Activated CD4-positive, alpha-beta T cell treated with anti-CD3 and anti-CD28 coated beads, Interleukin-2, amount 10 ng/mL, durations not matched to agents 24 days and 14 days (primary cell): ENCODE results near the gene HOOK1. TPM values are rescaled to one million over a fixed set of nuclear protein-coding genes. Genes with fewer than 3 reads are reported as not detected.
A peak's percentile ranks its signal among the peaks of the same experiment; 100 is the strongest.
"Not testable (repeated sequence)": the region's sequence is repeated elsewhere in the genome, so short reads cannot be mapped to it uniquely, and the experiment has no call there.

ENCODE experiments used
- DNase-seq: peaks from one replicate; pipeline ENCODE4 v3.0.0; 2022
- H3K27ac Mint-ChIP-seq: one replicate; pipeline ENCODE4 v1.8.0; 2022; ENCODE audit warnings: mild to moderate bottlenecking, mixed read lengths
- H3K27me3 Mint-ChIP-seq: one replicate; pipeline ENCODE4 v1.8.0; 2022; ENCODE audit warnings: mixed read lengths
- H3K36me3 Mint-ChIP-seq: one replicate; pipeline ENCODE4 v1.8.0; 2022; ENCODE audit warnings: low read depth, mild to moderate bottlenecking, mixed read lengths
- H3K4me1 Mint-ChIP-seq: one replicate; pipeline ENCODE4 v1.8.0; 2021; ENCODE audit warnings: mixed read lengths
- H3K4me3 Mint-ChIP-seq: one replicate; pipeline ENCODE4 v1.8.0; 2022; ENCODE audit warnings: mild to moderate bottlenecking, moderate library complexity, mixed read lengths
- H3K9me3 Mint-ChIP-seq: one replicate; pipeline ENCODE4 v1.8.0; 2021; ENCODE audit warnings: mixed read lengths
- intact Hi-C: fragments of 100-400 bp; cut with micrococcal nuclease; formaldehyde crosslinking; loops from one replicate; pipeline ENCODE4 v1.15.1; 2023
- total RNA-seq: library from RNA; stranded (reverse); gene quantifications from 2 replicates; pipeline ENCODE4 v1.2.3, GENCODE V29; 2022

Gene HOOK1
- total RNA-seq, 1 donor from 2014 or later = 2.1 TPM

DNA sequence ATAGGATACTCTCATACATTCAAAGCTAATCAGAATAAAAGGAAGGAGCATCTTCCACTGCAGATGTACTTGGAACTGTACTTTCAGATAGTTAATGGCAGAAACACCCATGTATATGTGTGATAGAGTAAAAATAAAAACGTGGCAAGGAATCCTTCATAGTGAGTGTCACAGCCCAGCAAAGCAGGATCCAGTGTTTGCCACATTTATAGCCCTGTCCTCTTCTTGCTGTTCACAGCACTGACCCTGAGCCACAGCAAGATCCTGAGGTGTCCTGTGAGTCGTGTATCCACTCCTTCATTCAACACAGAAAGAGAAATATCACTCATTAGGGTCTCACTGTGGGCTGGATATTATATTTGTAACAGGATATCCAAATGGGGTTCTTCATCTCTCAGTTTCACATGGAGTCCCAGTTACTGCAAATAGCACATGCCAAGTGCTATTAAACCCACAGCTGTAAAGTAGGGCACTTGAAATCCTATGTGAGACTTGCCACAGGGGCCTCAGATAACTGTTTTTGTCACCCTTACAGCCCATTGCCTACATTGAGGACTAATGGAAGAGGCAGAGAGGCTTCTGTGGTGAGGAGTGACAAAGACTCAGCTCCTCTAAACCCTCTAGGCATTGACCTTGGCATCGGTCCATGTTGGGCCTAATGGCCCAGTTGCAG lies 70.5 kb downstream of the HOOK1 start:
- no peak overlapping the region for H3K4me3 Mint-ChIP-seq
- peak; percentile 17 for DNase-seq
- H3K9me3 Mint-ChIP-seq = peaks cover 6% of the 10 kb centered on the region
- H3K27me3 Mint-ChIP-seq = peaks cover 2% of the 10 kb centered on the region
- no peak overlapping the region for H3K27ac Mint-ChIP-seq
- H3K4me1 Mint-ChIP-seq = no peaks in the 10 kb centered on the region
- H3K36me3 Mint-ChIP-seq = no peaks in the 10 kb centered on the region
- intact Hi-C loops = no loop called here

DNA sequence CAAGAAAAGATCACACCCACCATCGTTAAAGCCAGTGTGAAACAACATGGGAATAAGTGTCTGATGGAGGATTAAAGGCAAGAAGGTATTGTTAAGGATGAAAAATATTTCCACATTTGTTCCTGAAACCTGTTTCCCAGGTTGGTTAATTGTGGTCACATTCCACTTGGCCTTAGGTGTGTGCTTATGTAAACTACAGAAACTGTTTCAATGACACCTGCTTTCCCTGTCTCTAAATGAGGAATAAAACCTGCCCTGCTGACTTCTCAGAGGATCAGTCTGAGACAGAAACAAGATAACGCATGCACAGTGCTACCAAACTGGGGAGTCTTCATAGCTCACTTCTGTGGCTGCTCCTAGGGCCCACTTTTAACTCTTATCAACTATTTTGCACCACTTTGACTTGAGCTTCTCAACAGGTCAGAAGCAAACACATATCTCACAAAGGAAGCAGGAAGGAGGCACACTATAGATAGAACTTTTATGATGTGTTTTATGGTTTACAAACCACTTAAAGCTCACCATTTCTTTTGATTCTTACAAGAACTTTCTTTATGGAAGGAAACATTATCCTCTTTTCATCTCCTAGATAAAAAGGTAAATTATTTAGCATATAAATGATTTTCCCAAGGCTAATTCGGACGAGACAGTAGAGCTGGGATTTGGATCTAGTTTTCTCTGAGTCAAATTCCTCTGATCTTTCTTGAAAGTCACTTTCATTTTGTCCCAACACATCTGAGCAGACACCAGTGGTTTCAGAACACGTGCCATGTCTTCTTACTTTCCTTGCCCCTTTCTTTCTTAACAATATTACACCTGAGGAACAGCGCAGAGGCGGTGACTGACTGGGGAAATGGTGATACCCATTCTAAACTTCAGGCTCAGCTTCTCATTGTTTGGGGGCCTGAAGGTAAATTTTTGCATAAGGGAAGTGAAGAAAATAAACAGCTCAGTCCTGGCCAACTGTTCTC lies 78.4 kb downstream of the HOOK1 start:
- Mint-ChIP-seq H3K4me1 (peaks cover 7% of the 10 kb centered on the region), H3K27ac (no peak overlapping the region), H3K9me3 (peaks cover 6% of the 10 kb centered on the region), H3K36me3 (no peaks in the 10 kb centered on the region), H3K4me3 (peak overlapping the region; percentile 7), H3K27me3 (no peaks in the 10 kb centered on the region)
- no peak for DNase-seq
- intact Hi-C loops = no loop called here

DNA sequence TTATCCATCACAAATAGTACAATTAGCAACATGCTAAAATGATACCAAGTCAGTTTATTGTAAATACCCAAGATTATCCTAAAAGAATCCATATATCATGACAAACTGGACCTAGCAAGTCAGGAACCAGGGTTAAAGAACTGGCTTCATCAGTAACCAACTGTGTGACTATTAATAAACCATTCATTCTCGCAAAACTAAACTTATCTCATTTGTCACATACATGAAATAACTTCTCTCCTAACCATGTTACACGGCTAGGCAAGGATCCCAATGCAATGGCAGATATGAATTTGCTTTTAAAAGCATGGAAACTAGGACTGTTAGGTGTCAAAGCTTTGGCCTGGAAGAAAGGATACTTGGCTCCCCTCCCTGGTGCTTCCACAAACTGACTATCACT lies 82.4 kb downstream of the HOOK1 start:
- Mint-ChIP-seq H3K4me3 (no peak overlapping the region), H3K9me3 (no peaks in the 10 kb centered on the region), H3K27me3 (no peaks in the 10 kb centered on the region), H3K4me1 (peaks cover 7% of the 10 kb centered on the region), H3K27ac (no peak overlapping the region), H3K36me3 (no peaks in the 10 kb centered on the region)
- intact Hi-C loops = no loop called here
- DNase-seq = no peak

DNA sequence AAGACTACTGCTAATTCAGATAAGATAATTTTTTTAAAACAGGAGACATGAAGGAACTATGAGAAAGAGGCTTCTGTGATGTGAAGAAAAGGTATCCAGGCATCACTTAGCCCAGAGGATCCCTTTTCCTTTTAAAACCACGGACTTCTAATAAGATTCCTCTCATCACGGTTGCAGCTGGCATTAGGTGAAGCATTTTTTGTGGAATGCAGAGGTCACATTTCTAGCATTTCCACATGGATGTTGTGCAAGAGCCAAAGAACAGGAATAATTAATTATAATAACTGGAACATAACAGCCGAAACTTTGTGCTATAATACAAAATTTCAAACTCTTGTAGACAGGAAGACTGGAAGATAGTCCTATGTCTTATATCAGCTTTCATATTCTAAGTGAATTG lies 84.2 kb downstream of the HOOK1 start:
- H3K27ac Mint-ChIP-seq = no peak overlapping the region
- intact Hi-C loops = no loop called here
- no peak overlapping the region for H3K4me3 Mint-ChIP-seq
- no peaks in the 10 kb centered on the region for H3K9me3 Mint-ChIP-seq
- H3K36me3 Mint-ChIP-seq = no peaks in the 10 kb centered on the region
- DNase-seq = no peak
- no peaks in the 10 kb centered on the region for H3K27me3 Mint-ChIP-seq
- H3K4me1 Mint-ChIP-seq = peaks cover 3% of the 10 kb centered on the region

DNA sequence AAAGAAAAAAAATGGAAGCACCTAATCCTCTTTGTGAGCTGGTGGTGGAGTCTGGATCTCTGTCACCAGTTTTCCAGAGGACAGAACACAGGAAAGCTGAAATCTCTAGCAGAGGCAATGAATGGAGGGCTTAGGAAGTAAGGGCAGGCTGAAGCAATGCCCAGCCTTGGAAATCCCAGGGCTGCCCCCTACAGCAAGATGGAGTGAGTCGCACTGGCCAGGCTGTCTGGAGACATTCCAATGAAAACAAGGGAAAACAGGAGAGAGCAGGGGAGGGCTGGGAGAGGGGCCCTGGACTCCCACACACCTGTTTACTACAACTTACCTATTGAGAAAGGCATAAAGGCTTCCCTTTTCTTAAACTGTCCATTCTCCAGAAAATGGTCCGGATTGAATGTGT lies 85.9 kb downstream of the HOOK1 start:
- Mint-ChIP-seq H3K4me3 (no peak overlapping the region), H3K27me3 (no peaks in the 10 kb centered on the region), H3K9me3 (no peaks in the 10 kb centered on the region), H3K4me1 (peaks cover 3% of the 10 kb centered on the region), H3K36me3 (no peaks in the 10 kb centered on the region), H3K27ac (no peak overlapping the region)
- DNase-seq = no peak
- intact Hi-C loops = no loop called here

DNA sequence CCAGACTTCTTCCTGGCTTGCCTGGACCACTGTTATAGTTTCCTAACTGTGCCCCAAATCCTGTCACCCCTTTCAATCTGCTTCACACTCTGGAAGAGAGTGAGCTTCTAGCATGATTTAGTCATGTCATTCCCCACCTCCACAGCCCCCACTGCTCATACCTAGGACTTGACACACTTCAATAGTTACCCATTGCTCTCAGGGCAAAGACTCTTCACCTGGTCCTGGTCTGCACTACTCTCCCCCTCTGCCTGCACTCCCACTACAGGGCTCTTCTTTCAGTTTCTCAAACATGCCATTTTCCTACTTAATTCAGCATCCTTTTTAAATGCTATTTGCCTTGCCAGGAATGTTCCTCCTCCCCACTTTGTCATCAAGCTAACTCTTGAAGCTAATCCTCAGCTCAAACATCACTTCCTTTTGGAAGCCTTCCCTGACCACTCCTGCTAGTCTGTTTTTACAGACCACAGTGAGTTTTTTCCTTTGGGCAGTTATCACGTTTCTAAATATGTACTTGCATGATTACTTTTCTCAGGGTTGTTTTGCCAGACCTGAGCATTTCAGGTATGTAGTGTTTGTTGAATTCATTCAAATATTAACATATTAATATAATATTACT lies 87.1 kb downstream of the HOOK1 start:
- Mint-ChIP-seq H3K27me3 (no peaks in the 10 kb centered on the region), H3K36me3 (no peaks in the 10 kb centered on the region), H3K4me1 (peaks cover 3% of the 10 kb centered on the region), H3K27ac (no peak overlapping the region), H3K4me3 (no peak overlapping the region), H3K9me3 (no peaks in the 10 kb centered on the region)
- intact Hi-C loops = no loop called here
- no peak for DNase-seq

DNA sequence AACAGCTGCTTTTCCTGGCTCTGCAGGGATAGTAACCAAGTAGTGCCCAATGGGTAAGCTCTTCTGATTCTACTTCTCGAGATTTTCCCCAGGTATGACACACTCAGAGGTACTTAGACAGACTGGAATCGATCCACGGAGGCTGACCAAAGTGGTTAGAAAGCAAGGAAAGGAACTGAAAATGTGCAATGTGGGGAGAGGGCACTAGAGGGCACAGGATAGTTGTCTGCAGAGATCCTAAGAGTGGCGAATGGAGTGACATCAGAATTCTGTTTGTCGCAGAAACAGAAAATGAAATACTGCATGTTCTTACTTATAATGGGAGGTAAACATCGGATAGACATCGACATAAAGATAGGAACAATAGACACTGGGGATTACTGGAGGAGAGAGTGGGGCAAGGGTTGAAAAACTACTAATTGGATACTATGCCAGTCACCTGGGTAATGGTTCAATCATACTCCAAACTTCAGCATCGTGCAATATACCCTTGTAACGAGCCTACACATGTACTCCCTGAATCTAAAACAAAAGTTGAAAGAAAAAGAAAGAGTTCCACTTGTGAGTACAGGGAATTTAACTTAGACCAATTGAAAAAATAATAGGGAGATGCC lies 88.5 kb downstream of the HOOK1 start:
- Mint-ChIP-seq H3K9me3 (no peaks in the 10 kb centered on the region), H3K4me3 (peak overlapping the region; percentile 13), H3K36me3 (no peaks in the 10 kb centered on the region), H3K4me1 (peaks cover 3% of the 10 kb centered on the region), H3K27me3 (no peaks in the 10 kb centered on the region), H3K27ac (no peak overlapping the region)
- peak; percentile 72 for DNase-seq
- intact Hi-C loops = loop anchor here (1.0 kb wide), 1 partner anchor 44 kb away; no protein-coding TSS in a partner anchor

DNA sequence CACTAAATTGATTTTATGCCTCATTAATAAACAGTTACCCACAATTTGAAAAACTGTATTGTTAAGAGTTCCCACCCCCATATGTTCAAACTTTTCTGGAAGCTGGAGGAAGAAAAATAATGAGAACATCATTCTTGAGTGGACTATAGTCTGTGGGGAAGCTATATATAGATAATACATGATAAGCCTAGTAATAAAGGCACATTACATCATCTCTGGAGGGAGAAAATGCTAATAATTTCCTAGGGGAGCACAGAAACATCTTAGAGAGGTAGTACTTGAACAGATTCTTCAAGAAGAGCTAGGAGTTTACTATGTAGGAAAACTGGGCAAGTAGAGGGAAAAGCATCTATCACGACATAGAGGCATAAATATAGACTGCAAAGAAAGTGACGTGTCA lies 92.2 kb downstream of the HOOK1 start:
- no peak overlapping the region for H3K27ac Mint-ChIP-seq
- DNase-seq = no peak
- H3K4me1 Mint-ChIP-seq = peaks cover 3% of the 10 kb centered on the region
- no peaks in the 10 kb centered on the region for H3K27me3 Mint-ChIP-seq
- H3K4me3 Mint-ChIP-seq = no peak overlapping the region
- no peaks in the 10 kb centered on the region for H3K36me3 Mint-ChIP-seq
- intact Hi-C loops = no loop called here
- H3K9me3 Mint-ChIP-seq = no peaks in the 10 kb centered on the region

DNA sequence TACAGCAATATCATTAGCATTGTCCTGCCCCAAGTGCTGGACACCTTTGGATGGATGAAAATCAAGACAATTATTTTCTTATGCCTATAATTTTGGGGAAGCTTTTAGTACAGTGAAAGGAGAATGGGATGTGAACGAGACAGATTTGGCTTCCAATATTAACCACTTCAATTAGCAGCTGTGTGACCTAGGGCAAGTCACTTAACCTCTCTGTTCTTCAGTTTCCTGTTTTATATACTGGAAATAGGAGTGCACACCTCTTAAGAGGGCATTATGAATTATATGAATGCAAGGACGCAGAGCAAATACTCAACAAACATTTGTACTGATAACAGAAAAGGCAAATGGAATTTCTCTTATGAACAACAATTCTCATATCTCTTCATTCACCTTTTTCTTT lies 93.3 kb downstream of the HOOK1 start:
- intact Hi-C loops = no loop called here
- H3K27ac Mint-ChIP-seq = no peak overlapping the region
- H3K27me3 Mint-ChIP-seq = no peaks in the 10 kb centered on the region
- no peaks in the 10 kb centered on the region for H3K9me3 Mint-ChIP-seq
- no peak overlapping the region for H3K4me3 Mint-ChIP-seq
- H3K4me1 Mint-ChIP-seq = peaks cover 3% of the 10 kb centered on the region
- no peak for DNase-seq
- no peaks in the 10 kb centered on the region for H3K36me3 Mint-ChIP-seq

DNA sequence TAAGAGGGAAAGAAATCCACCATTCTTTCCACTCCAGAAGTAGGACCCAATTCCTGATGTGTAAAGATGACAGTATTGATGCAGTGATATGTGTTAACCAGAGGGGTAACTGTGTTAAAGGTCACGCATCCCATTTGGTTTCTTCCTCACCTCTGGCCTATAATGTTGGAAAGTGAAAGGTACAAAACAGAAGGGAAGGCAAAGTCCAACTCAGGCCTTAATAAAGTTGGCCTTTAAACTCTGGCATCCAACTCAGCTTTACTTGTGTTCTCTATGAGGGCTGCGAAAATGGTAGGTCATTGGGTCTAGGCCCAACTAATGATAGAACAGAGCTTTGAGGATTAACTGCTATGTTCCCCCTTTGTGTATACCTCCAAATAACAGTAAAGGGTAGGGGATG lies 93.9 kb downstream of the HOOK1 start:
- no peak overlapping the region for H3K4me3 Mint-ChIP-seq
- no peaks in the 10 kb centered on the region for H3K36me3 Mint-ChIP-seq
- DNase-seq = no peak
- intact Hi-C loops = no loop called here
- no peaks in the 10 kb centered on the region for H3K4me1 Mint-ChIP-seq
- no peak overlapping the region for H3K27ac Mint-ChIP-seq
- H3K27me3 Mint-ChIP-seq = no peaks in the 10 kb centered on the region
- H3K9me3 Mint-ChIP-seq = no peaks in the 10 kb centered on the region

DNA sequence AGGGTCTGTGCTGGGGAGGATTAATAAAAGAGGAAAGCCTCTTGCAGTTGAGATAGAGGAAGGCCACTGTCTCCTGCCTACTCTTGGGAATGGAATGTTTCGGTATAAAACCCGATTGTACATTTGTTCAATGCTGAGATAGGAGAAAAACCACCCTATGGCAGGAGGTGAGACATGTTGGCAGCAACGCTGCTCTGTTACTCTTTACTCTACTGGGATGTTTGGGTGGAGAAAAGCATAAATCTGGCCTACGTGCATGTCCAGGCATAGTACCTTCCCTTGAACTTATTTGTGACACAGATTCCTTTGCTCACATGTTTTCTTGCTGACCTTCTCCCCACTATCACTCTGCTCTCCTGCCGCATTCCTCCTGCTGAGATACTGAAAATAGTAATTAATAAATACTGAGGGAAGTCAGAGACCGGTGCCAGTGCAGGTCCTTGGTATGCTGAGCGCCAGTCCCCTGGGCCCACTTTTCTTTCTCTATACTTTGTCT lies 100.1 kb downstream of the HOOK1 start:
- H3K27ac Mint-ChIP-seq, intact Hi-C loops, H3K4me1 Mint-ChIP-seq, DNase-seq, H3K27me3 Mint-ChIP-seq, H3K9me3 Mint-ChIP-seq, H3K4me3 Mint-ChIP-seq, H3K36me3 Mint-ChIP-seq: not testable (repeated sequence)

DNA sequence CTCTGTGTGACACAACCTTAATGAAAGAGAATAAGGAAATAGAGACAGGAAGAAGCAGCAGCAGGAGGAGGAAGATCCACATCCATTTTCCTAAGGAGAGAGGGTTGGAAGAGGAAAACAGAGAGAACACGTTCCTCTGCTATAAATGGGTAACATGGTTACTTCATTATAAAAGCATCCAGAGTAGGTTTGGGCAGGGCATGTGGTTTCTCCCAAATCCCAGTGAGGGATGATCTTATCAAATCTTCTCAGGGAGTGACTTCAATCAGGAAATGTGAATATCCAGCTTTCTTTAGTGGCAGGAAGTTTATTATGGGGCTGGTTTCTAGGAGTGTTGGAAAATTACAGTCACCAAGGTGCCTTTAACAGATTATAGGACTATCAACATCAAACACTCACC lies 100.8 kb downstream of the HOOK1 start:
- no peak overlapping the region for H3K27ac Mint-ChIP-seq
- no peaks in the 10 kb centered on the region for H3K36me3 Mint-ChIP-seq
- no peaks in the 10 kb centered on the region for H3K9me3 Mint-ChIP-seq
- H3K4me3 Mint-ChIP-seq = no peak overlapping the region
- no peaks in the 10 kb centered on the region for H3K4me1 Mint-ChIP-seq
- H3K27me3 Mint-ChIP-seq = peaks cover 2% of the 10 kb centered on the region
- no peak for DNase-seq
- intact Hi-C loops = no loop called here

DNA sequence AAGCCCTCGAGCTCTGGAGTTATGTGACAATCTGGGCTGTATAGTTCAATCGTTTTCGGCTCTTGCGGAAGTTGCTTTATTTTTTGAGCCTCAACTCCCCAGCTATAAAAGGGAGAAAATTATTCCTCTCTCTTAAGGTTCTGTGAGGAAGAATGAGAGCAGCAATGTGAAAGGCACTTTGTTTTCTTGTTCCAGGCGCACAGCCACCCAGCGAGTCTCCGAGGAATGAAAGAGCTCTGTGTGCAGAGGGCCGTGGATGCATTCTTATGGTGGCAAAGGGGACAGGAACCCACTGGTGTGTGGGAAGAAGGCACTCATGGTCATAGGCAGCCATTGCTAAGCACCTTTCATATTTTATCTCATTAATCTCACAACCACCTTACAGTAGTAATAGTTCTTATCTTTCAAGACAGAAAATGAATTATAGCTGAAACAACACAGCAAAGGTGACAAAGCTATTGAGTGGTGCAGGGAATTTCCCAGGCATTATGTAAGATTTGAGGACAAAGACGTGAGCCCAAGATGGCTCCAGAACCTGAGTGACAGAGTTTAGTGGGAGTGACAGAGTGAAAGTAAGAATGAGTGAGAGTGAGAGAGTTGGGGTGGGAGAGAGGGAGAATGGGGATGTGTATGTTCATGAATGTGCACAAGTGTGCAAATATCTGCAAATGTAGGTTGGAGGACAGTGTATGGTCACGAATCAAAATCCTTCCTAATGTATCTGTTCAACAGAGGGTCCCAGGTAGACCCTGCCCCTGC lies 102.5 kb downstream of the HOOK1 start:
- no peaks in the 10 kb centered on the region for H3K36me3 Mint-ChIP-seq
- H3K4me1 Mint-ChIP-seq = no peaks in the 10 kb centered on the region
- H3K27ac Mint-ChIP-seq = no peak overlapping the region
- intact Hi-C loops = no loop called here
- no peak for DNase-seq
- peaks cover 2% of the 10 kb centered on the region for H3K27me3 Mint-ChIP-seq
- no peak overlapping the region for H3K4me3 Mint-ChIP-seq
- no peaks in the 10 kb centered on the region for H3K9me3 Mint-ChIP-seq
